ENCODE results near the gene SNAI3. TPM values are rescaled to one million over a fixed set of nuclear protein-coding genes. Genes with fewer than 3 reads are reported as not detected.

The SNAI3 gene
- total and polyA plus RNA-seq, 2 of the 8 experiments (the other 6 are each of a cell fraction or from before 2014, with no cell fraction given), result 8.5 to 13.3 TPM

- TF ChIP-seq CHD7 (IDR thresholded peaks at IDR 0.05; ENCODE audit: insufficient replicate concordance, low read length) (no peak), CREB1 (IDR thresholded peaks at IDR 0.05) (no peak), SP1 (IDR thresholded peaks at IDR 0.05; ENCODE audit: low read depth, low read length) (no peak), NRF1 (IDR thresholded peaks at IDR 0.05; ENCODE audit: low read depth, low read length) (no peak), TBP (IDR thresholded peaks at IDR 0.05; ENCODE audit: low read depth, low read length) (no peak), SP2 (IDR thresholded peaks at IDR 0.05; ENCODE audit: low read length) (no peak)
These were observed 39.5 kb upstream of the SNAI3 start (continued) for GRCh38 chr16:88725609-88726407.

All from H1 (cell line).